ENCODE data around the gene BCKDHB.

Gene BCKDHB

DNA sequence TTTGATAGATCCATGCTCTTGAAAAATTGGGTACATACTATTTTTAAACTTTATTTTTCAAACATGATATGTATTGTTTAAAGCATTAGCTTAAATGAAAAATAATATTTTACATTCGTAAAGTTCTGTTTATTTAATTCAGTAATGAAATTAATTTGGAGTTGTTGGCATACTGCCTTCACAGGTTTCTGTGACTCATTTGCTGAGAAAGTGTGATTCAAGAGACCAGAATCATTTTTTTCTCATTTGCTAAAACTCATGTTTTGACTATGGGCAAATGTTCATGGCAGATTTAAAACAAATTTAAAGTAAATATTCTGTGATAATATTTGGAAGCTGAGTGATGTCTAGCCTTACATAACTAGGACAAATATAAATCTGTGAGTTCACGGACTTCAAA, 230.4 kb downstream of the BCKDHB start:
- no peak for DNase-seq

DNA sequence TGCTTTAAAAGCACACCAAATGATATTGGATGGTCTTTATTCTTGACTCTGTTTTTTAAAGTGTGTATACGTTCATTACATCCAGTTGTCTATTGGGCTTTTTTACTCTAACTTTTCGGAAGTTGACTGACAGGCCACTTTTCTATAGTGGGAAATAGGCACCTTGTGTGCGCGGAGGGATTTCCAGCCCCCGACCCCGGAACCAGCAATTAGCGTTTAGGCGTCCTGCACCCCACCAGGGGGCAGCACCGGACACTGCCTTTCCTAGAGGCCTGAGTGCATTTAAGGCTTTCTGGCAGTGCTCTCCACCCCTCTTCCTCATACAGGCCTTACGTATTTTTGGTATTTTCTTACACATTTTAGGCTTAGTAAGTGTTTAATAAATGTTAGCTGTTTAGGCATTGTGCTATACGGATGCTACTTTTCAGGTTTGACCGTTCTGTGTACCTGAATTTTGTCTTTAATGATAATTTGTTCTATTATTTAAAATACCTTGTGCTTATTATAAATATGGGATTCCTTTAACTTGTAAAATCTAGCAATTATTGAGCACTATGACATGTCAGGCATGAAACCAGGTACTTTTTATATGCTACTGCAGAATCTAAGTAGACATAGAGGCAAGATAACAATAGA, 231.8 kb downstream of the BCKDHB start:
- DNase-seq, result peak; percentile 38

DNA sequence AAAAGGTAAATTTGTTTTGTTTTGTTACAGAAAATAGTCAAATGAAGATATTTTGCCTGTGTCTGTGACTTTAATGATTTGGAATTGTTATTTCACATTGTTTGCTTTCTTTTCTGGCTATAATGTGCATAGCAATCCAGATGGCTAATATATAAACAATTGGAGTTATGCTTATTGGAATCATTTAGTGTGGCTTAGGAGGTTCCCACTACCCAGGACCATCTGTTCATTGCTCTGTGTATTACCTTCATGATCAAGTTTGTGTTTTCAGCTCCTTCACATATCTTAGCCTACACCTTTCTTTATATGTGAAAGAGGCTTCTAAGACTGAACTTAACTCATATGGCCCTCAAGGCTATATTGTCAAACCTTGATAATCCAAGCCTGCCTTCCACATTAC, 232.9 kb downstream of the BCKDHB start:
- DNase-seq, result no peak

DNA sequence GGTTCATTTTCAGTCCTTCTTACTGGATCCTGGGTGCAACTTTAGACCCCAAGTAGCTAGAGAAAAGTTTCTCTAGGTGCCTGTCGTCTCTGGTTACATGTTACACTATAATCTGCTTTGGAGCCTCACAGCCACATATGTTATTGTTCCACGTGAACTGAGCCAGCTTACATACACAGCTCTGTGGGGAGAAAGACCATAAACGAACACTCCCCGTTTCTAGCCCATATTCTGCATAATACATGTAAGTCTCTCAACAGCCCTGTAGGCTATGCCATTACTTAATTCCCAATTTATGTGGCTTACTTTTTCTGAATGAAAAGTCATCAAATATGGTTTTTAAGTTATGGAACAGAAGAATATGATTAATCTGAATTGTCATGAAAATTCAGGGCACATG, 233.8 kb downstream of the BCKDHB start:
- no peak for DNase-seq

DNA sequence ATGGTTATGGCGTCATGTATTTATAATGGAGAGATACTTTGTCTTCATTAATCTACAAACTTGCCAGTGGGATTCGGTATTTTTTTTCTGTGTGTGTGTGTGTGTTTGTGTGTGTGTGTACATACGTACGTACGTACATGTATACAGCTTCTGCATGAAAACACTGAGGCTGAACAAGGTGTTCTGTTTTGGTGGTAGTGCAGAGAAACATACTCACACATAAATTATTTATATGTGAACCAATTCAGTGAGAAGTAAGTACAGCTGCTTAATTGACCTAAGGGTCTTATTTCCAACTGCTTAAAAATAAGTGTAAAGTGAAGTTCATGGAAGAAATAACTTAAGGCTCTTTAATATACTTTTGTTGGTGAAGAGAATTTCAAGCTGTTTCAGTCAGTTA, 234.2 kb downstream of the BCKDHB start:
- no peak for DNase-seq

DNA sequence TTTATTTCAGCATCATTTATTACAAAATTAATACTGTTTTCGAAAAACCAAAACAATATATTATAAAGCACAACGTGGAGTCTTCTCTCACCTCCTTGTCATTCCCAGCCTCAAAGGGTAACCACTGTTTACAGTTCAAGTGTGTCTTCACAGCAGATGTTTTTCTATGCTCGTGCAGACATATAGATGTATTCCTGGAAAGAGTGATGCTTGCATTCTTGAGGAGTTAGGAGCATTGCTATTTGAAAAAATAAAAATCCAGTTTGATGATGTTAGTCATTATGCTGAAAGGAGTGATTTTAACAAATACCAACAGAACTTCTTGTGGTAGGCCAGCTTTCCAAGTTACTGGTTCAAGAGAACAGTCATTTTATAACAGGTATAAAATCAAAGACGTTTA, 234.9 kb downstream of the BCKDHB start:
- peak; percentile 48 for DNase-seq

DNA sequence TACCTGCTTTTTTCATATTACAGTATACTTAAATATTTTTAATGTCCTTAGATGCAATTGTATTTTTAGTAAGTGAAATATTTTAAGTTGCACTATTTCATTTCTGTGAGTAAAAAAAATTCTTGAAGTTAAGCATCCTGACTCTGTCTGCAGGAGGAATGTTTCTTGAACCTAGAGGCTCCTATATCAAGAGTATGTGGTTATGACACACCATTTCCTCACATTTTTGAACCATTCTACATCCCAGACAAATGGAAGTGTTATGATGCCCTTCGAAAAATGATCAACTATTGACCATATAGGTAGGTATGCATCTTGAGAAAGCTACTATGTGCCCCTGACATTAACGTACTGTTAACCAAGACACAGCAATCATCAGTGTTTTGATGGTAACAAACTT, 237.0 kb downstream of the BCKDHB start:
- DNase-seq, result peak; percentile 26

DNA sequence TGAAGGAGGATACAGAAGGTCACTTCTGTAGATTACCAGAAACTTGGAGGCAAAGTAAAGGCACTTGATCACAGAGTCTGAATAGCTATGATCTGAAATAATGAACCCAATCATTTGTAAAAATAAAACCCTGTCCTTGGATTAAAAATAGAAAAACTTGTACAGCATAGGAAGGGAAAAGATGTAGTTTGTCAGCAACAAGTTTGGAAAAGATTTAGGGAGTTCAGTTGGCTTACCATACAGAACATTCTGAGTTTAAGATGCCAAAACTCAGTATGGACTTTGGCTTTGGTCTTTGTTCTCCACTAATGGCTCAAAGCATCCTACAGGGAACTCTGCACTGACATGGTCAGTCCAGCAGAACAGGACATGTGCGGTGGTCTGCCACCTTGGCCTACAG, 240.6 kb downstream of the BCKDHB start:
- DNase-seq, result no peak

DNA sequence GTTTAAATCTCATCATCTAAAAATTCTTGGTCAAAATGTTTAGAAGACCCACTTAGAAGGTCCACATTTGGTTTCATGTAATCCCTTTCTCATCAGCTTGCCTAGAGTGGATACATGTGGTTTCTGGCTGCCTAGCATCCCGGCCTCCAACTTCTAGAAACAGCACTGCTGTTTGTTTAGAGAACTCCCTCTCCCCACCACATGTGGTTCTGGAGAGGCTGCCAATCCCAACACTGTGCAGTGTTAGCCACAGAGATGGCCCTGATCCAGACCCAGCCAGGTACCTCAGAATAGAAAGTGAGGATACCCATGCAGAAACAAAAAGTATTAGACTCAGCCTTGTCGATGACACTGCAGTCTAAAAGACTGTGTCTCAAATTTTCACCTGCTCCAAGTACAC, 241.8 kb downstream of the BCKDHB start:
- no peak for DNase-seq

DNA sequence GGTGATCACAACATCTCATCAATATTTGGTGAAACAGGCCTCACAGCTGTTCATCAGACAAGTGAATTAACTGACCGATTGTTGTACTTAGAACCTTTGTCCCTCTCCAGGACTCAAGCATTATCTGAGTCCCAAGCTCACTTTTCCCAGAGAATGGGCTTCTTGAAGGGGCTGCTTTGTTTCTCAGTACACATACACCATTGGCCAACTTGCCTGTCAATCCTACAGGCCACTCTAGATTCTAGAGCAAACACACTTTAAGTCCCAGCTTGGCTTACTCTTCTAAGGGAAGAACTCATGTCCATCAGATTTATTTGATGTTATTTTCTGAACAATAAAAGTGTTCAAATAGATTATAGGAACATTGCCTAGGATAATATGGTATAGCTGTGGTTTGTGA, 249.5 kb downstream of the BCKDHB start:
- no peak for DNase-seq

DNA sequence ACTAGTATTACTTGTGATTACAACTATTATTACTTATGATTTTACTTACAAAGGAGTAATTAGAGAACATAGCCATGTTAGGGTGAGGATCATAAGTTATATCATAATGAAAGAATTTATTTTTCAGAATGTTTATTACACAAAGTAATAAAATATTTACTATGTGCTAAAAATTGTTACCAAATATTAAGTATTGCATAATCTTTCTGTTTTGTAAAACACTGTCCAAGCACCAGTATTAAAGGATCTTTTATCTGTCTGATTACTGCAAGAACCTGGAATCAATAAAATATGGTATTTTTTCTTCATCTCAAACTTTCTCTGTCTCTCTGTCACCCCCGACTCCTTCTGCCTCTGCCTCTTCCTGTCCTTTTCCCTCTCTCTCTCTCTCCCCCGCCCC, 250.1 kb downstream of the BCKDHB start:
- DNase-seq, result no peak

DNA sequence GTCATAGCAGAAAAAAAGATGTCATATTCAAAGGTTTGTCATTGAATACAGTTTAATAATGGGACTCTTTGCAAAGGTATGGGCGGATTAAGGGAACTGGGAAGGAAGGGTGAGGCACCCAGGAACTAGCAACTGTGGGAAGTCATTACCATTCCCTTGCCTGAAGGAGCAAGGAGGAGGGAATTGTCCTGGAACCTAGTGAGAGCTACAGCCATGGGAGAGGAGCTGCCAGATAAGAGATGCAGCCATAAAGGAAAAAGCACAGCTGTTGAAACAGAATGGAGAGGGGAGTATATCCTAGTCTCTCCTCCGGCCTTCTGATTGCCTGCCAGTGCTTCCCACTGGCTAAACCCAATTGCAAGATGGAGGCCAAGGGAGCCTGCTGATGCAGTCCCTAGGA, 250.6 kb downstream of the BCKDHB start:
- no peak for DNase-seq

DNA sequence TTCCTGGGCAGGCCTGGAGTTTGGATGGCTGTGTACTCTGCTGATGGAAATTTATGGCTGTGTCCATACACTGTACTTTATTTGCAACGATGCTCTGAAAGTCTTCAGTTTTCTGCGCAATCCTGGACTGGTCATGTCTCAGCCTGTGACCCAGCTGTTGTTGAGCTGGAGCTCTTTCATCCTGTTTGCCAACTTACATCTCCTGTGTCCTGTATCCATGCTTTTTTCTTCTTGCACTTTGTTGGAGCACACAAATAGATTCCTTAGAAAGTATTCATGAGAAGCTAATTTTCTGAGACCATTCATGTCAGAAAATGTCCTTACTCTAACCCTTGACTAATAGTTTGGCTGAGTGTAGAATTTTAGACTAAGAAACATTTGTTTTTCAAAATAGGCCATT, 251.2 kb downstream of the BCKDHB start:
- no peak for DNase-seq

DNA sequence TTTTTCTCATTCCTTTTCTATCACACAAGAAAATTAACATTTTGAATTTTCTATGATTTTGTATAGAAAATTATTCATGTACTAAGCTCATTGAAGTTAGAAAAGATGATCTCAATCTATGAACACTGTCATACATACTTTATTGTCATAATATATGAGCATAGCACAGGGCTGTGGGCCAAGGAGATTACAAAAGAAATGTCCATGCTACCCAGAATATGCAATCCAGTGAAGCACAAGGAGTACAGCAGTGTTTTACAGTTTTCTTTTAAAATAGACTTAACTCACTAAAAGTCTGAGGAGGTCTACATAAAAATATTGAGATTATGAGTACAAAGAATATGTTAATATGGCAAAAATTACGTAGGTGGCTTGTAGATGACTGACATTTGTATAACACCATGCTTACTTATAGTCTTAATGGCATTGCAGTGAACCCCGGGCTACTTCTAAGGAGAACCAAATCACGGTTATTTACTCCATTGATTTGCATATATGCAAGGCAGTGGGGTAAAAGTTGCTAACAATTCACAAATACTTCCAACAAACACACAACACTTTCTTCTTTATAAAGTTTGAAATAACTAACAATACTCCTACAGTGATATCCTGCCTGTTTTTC, 257.1 kb downstream of the BCKDHB start:
- no peak for DNase-seq

DNA sequence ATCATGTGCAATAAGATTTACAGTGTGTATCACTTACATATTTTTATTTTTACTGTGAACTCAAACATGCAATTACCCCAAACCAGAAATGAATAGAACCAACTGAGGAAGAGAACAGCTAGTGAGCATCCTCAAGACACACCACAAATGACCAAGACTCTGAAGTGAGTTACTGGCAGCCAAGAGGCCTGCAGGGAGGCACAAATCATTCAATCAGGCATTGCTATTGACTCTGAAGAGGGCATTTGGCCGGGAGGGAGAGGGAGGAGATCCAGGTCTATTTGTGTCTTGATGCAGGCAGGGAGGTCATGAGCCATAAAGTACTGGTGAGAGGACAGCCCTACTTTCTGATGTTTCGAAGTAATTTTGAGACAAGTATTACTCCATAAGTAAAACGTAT, 257.7 kb downstream of the BCKDHB start:
- DNase-seq, result no peak

DNA sequence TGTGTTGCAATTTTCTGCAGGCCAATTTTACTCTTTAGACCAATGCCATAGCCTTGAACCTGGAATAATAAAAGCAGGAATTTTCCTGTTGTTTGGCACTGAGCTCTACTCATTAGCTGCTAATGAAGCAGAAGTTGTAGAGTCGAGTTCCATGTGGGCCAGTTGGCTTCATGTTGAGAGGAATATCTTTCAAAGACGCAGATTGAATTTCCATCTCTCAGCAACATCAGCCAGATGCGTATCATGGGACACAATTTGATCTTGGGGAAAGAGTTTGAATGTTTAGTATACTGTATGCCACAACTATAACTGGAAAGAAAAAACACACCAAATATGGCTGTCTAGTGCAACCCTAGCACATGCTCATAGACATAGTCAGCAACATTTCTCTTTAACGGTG, 259.6 kb downstream of the BCKDHB start:
- DNase-seq, result no peak

DNA sequence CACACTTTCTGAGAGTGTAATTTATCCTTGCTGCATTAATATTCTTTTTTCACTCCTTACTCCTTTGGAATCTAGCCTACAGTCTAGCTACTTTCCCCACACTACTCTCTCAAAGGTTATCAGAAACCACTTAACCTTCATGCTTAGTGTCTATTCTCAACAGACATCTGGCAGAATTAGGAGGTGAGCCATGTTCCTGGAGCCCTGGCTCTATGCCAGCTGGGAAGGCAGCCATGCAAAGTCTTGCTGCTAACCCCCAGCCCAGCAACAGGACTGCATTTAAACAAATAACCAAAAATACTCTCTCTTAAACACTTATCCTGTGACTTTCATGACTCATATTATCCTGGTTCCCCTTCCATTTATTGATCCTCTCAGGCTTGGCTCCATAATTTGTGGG, 260.2 kb downstream of the BCKDHB start:
- peak; percentile 24 for DNase-seq

DNA sequence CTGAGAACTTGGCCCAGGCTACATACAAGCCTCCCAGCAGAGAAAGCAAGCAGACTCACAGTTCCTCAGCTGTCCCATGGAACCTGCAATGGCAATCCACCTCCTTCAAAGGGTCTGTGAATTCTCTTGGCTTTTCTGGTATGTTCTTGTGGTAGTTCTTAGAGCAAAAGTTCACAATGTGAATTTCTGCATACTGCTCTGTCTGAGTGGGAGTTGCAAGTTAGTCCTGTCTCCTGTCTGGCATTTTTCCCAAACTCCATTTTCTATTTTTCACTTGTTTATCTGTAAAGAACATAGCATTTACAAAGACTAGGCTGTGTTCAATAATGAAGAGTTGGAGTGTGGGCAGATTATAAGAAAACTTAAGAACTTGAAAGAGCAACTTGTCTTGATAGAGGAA, 269.9 kb downstream of the BCKDHB start:
- DNase-seq, result no peak

DNA sequence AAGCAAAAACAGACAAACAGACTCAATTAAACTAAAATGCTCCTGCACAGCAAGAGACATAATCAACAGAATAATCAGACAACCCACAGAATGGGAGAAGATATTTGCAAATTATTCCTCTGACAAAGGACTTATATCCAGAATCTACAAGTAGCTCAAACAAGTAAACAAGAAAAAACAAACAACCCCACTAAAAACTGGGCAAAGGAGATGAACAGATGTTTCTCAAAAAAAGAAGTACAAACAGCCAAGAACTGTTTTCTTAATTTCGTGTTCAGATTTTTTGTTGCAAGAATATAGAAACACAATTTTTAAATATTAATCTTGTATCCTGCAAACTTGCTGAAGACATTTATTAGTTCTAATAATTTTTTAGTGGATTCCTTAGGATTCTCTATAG, 274.1 kb downstream of the BCKDHB start:
- DNase-seq, result no peak

DNA sequence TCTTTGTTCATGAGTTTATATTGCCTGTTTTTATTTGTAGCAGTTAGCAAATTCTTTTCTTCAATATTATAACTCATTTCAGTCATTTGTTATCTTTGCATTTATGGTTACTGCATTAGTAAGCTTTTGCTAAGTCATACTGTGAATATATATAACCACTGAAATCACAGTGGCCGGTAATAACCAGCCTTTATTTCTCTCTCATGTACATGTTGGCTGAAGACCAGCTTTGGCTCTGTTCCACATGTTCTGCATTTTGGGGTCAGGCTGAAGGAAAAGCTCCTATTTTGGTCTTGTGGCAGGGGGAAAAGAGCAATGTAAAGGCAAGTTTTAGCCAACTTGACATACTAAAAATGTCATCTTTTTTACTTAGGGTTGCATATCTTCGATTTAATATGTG, 276.3 kb downstream of the BCKDHB start:
- no peak for DNase-seq

DNA sequence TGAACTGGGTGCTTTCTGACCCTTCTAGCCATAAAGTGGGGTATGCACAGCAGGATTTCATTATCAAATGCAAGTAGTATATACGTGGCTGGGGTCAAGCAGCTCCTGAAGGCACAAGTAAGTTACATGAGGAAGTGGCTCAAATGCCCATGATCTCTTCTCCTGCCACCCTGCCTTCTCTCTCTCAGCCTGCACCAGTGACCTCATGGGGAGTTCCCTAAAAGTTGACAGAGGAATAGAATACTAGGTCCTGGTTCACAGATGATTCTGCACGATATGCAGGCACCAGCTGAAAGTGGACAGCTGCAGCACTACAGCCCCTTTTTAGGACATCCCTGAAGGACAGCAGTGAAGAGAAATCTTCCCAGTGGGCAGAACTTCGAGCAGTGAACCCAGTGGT, 282.0 kb downstream of the BCKDHB start:
- no peak for DNase-seq

All from EL (cell line).